ENCODE data around the gene NLN.

Gene NLN

GRCh38 chr5:65682148-65682547 lies 39.9 kb upstream of the NLN start:
- TF ChIP-seq ZNF70 (CRISPR knock-in tag; IDR thresholded peaks at IDR 0.05) (no peak), RARB (CRISPR knock-in tag; IDR thresholded peaks at IDR 0.05) (no peak), CSRNP3 (CRISPR knock-in tag; IDR thresholded peaks at IDR 0.05) (no peak), OSR1 (CRISPR knock-in tag; IDR thresholded peaks at IDR 0.05) (no peak), CREB5 (CRISPR knock-in tag; IDR thresholded peaks at IDR 0.05; ENCODE audit: low read depth) (no peak), ZNF565 (CRISPR knock-in tag; conservative IDR thresholded peaks at IDR 0.05; ENCODE audit: low read depth) (no peak), ZFP30 (CRISPR knock-in tag; IDR thresholded peaks at IDR 0.05) (no peak)
- no peak for ATAC-seq

- ATAC-seq: no peak
Observed at GRCh38 chr5:65693121-65693520, 28.9 kb upstream of the NLN start.

GRCh38 chr5:65695162-65695755 lies 26.7 kb upstream of the NLN start:
- no peak for ATAC-seq
- TF ChIP-seq SNAI2 (CRISPR knock-in tag; IDR thresholded peaks at IDR 0.05) (no peak), TCF4 (CRISPR knock-in tag; IDR thresholded peaks at IDR 0.05; ENCODE audit: borderline replicate concordance) (peak; percentile 27; the same call in 1 of the 2 replicates), CREB5 (CRISPR knock-in tag; IDR thresholded peaks at IDR 0.05; ENCODE audit: low read depth) (no peak), ZNF8 (CRISPR knock-in tag; IDR thresholded peaks at IDR 0.05) (no peak), CSDC2 (CRISPR knock-in tag; IDR thresholded peaks at IDR 0.05) (no peak), ZFP30 (CRISPR knock-in tag; IDR thresholded peaks at IDR 0.05) (no peak), ZC3H10 (CRISPR knock-in tag; IDR thresholded peaks at IDR 0.05) (no peak)

More at GRCh38 chr5:65693121-65693520, 28.9 kb upstream of the NLN start:
- TF ChIP-seq ARNTL (CRISPR knock-in tag; IDR thresholded peaks at IDR 0.05; ENCODE audit: borderline replicate concordance, low read depth): no peak
- TF ChIP-seq ZNF8 (CRISPR knock-in tag; IDR thresholded peaks at IDR 0.05): no peak
- no peak for TF ChIP-seq POU6F1 (CRISPR knock-in tag; IDR thresholded peaks at IDR 0.05; ENCODE audit: borderline replicate concordance, low read depth)
- TF ChIP-seq CSRNP3 (CRISPR knock-in tag; IDR thresholded peaks at IDR 0.05): no peak
- no peak for TF ChIP-seq TSHZ2 (CRISPR knock-in tag; IDR thresholded peaks at IDR 0.05)
- TF ChIP-seq CSDC2 (CRISPR knock-in tag; IDR thresholded peaks at IDR 0.05): no peak

GRCh38 chr5:65695896-65696295 lies 26.1 kb upstream of the NLN start:
- TF ChIP-seq ZFP30 (CRISPR knock-in tag; IDR thresholded peaks at IDR 0.05): no peak
- ATAC-seq: no peak
